HS-27A (cell line): Measurements from ENCODE around the gene FBN2.
"Not testable (repeated sequence)": the region's sequence is repeated elsewhere in the genome, so short reads cannot be mapped to it uniquely, and the experiment has no call there.

Source experiments
- DNase-seq: peaks from one replicate; pipeline ENCODE4 v3.0.0-alpha.2; 2012; ENCODE audit warnings: low read depth, missing footprints

Gene FBN2

DNA sequence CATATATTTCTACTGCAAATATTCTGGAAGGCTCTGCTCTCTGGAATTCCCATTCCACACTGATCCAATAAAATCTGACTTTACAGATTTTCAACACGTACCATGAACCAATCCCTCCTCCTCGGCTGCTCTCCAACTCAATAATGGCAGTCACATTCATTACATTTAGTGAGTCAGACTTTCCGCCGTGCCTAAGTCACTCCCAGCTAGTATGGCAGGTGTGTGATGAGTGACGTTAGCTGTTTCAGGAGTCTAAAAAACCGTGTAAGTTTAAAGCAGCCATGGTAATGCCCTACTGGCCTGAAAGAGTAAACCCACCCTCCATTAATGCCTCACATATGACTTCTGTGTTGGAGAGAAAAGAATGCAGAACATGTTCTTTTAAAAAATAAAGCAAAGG, 3.3 kb downstream of the FBN2 start:
- DNase-seq, result no peak

- no peak for DNase-seq
These were observed 5.3 kb downstream of the FBN2 start for GRCh38 chr5:128532776-128533175.

- DNase-seq, result no peak
These were observed 5.9 kb downstream of the FBN2 start for GRCh38 chr5:128532127-128532526.

DNA sequence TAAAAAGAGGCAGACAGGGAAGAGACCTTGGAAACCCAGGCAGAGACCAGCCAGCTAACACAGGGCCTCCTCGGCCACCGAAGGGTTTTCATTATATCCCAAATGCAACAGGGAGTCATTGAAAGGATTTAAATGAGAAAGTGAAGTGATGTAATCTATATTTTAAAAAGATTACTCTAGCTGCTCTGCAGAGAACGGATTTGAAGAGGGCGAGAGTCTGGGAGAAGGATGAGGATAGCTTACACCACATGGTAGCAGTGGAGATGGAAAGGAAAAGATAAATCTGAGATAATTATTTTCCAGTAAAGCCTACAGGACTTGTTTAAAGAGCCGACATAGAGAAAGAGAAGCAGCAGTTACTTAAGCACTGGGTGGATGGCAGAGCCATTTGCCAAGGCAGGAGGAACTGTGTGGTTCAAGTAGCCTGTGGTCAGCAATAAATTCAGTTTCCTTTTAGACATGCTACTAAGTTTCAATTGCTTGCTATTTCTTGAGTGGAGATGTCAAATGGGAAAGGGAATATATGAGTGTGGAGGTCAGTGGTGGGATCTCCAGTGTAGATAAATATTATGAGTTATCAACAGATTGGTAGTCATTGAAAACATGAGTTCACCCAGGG, 9.3 kb downstream of the FBN2 start:
- no peak for DNase-seq

DNA sequence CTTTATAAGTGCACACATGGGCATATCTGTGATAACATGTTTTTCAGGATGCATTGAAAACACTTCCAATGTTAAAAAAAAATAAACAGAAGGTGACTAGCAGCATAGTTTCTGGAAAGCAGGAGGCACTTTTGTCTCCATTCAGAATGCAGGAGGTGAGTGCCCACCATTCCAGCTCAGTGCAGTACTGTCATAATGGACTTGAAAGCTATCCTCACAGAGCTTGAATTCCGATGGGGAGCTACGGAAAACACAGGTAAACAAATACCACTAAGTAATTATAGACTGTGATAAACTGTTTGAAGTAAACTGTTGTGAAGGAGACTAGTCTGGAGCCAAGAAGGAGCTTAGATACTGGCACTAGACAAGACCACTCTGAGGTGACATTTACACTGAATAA, 9.9 kb downstream of the FBN2 start:
- DNase-seq, result no peak

- no peak for DNase-seq
These were observed 11.0 kb downstream of the FBN2 start for GRCh38 chr5:128527077-128527476.

GRCh38 chr5:128522336-128522735, 15.7 kb downstream of the FBN2 start:
- no peak for DNase-seq

- DNase-seq, result no peak
These were observed 18.2 kb downstream of the FBN2 start for GRCh38 chr5:128519827-128520226.

DNA sequence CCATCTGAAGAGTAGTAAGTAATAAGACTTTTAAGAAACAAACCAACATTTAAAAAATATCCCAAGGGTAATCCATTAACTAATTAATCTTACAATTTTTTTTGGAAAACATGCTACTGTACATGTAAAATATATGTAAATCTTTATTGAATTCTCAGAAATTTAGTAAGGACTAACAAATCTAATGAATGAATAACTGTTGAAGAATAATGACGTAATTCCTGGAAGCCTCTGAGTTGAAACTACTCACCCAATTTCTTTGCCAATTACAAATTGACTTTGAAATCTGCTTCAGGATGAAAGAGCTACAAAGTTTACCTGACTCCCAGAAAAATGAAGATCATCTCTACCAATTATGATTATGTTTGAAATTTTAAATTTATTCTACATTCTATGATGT, 21.1 kb downstream of the FBN2 start:
- no peak for DNase-seq

- no peak for DNase-seq
These were observed 24.2 kb downstream of the FBN2 start for GRCh38 chr5:128513806-128514205.

- no peak for DNase-seq
These were observed 25.2 kb downstream of the FBN2 start for GRCh38 chr5:128512894-128513293.

DNA sequence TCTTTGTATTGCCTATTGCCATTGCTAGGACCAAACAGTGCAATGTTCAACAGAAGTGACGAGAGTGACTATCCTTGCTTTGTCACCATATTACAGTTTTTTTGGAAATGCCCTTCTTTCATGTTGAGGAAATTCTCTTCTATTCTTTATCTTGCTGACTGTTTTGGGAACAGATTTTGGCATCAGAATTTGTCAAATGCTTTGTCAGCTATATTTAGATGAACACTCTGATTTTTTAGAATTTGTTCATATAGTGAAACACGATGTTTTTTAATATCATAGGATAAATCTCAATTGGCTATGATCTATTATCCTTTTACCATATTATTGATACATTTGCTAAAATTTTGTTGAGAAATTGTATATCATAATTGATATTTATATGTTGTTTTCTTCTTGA, 31.4 kb downstream of the FBN2 start:
- DNase-seq, result no peak

GRCh38 chr5:128503727-128504126, 34.3 kb downstream of the FBN2 start:
- DNase-seq, result not testable (repeated sequence)

- DNase-seq, result no peak
These were observed 39.1 kb downstream of the FBN2 start for GRCh38 chr5:128498844-128499455.

DNA sequence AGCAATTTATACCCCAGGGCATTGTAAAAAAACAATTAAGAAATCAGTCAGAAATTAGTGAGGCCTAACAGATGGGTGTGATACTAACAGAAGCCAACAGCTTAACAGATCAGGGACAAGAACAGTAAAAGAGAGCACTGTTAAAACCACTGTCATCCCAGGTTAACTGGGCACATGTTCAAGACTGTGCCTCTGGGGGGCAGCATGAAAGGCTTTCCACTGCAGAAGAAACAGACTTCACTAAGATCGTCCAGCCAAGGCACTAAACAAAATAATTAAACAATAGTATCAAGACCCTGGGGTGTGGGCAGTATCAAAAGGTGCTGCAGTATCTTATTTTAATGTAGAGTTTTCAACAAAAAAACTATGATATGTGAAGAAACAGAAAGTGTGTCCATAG, 43.5 kb downstream of the FBN2 start:
- no peak for DNase-seq

GRCh38 chr5:128493657-128494329, 44.3 kb downstream of the FBN2 start:
- DNase-seq, result no peak

GRCh38 chr5:128491291-128491690, 46.8 kb downstream of the FBN2 start:
- DNase-seq, result no peak

DNA sequence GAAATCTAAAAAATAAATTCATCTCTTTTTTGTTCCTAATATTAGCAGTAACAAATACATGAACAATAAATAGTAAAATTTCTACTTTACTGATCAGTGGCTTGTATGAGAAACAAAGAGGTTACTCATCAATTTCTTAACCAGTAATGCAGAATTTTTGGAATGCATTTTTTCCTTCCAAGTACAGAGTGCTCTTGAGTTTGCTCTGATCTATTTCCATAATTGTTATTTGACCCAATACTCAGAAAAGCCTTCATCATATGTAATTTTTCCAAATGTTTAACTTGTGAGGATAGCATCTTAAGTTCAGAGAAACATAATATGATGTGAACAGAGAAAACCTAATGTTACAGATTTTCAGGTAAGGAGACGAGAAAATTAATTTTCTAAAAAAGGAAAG, 47.3 kb downstream of the FBN2 start:
- DNase-seq, result no peak

DNA sequence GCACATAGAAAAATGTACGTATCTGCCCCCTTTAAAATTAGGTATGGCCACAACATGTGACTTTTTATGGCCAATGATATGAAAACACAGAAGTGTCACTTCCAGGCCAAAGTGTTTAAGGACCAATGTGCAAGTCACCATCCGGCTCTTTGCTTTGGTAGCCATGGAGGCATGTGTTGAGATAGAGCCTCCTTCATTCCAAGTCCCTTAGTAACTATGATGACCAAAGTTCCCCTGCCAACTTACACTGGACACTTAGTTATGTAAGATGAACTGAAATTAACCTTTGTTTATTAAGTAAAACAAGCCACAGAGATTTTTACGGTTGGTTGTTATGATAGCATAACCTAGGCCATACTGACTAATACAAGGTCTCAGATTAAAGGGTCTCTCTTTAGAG, 51.0 kb downstream of the FBN2 start:
- no peak for DNase-seq

- no peak for DNase-seq
These were observed 54.3 kb downstream of the FBN2 start for GRCh38 chr5:128483738-128484137.

- DNase-seq, result no peak
These were observed 57.0 kb downstream of the FBN2 start for GRCh38 chr5:128480906-128481633.

DNA sequence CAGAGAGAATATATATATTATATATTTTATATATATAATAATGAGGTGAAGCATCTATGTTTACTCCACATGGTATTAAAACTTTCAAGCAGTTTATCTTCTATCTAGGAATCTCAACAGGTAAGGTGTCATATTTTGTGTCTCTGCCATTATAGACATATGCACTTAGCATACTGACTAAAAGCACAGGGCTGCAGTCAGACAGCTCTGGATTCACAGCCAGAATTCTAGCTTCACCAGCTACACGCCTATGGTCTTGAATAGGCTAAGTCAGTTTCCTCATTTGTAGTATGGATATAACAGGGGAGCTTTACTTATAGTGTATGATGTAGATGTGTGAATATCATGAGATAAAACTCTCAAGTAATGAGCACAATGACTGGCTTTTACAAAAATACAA, 57.9 kb downstream of the FBN2 start:
- DNase-seq, result no peak
